Measurements from ENCODE around the gene MARCHF4.

MARCHF4 gene

GRCh38 chr2:216373896-216374295 lies 1.6 kb upstream of the MARCHF4 start:
- CTCF ChIA-PET = interaction anchor here (0.6 to 1.1 kb wide), 3 partner anchors 97 to 288 kb away, joined by 3 to 5 read pairs (median 3); no protein-coding TSS in a partner anchor

GRCh38 chr2:216372761-216373291 lies 543 bp upstream of the MARCHF4 start:
- no peak overlapping the region for H3K4me3 ChIP-seq (ENCODE audit: low read depth, low read length)
- no peaks in the 10 kb centered on the region for H3K9me3 ChIP-seq (ENCODE audit: control insufficient read depth, insufficient read depth, low read depth, low read length)
- no peak overlapping the region for H3K27ac ChIP-seq (ENCODE audit: extremely low read depth, low read depth, low read length)
- CTCF ChIA-PET = interaction anchor here (0.6 to 1.3 kb wide), 3 partner anchors 9 to 193 kb away, joined by 3 to 5 read pairs (median 4); no protein-coding TSS in a partner anchor
- TF ChIP-seq ZIC2 (tag by site-specific recombination; IDR thresholded peaks at IDR 0.05) (no peak), KLF9 (tag by site-specific recombination; IDR thresholded peaks at IDR 0.05; ENCODE audit: low read depth) (no peak), ZNF335 (tag by site-specific recombination; conservative IDR thresholded peaks at IDR 0.05) (no peak), ZNF426 (tag by site-specific recombination; IDR thresholded peaks at IDR 0.05) (no peak), ZNF114 (tag by site-specific recombination; IDR thresholded peaks at IDR 0.05) (no peak), ZBTB6 (tag by site-specific recombination; IDR thresholded peaks at IDR 0.05) (no peak), ZBTB20 (tag by site-specific recombination; IDR thresholded peaks at IDR 0.05) (no peak), ZNF660 (tag by site-specific recombination; IDR thresholded peaks at IDR 0.05) (no peak), RBAK (tag by site-specific recombination; IDR thresholded peaks at IDR 0.05) (no peak), SP7 (tag by site-specific recombination; IDR thresholded peaks at IDR 0.05) (no peak), ZNF292 (tag by site-specific recombination; IDR thresholded peaks at IDR 0.05; ENCODE audit: borderline replicate concordance, low read depth) (no peak), PBX3 (CRISPR knock-in tag; IDR thresholded peaks at IDR 0.05) (no peak), ZNF707 (tag by site-specific recombination; IDR thresholded peaks at IDR 0.05) (no peak), ZNF529 (tag by site-specific recombination; IDR thresholded peaks at IDR 0.05; ENCODE audit: insufficient replicate concordance) (no peak), ZNF747 (tag by site-specific recombination; IDR thresholded peaks at IDR 0.05) (no peak), KLF17 (tag by site-specific recombination; IDR thresholded peaks at IDR 0.05) (no peak)
- POLR2A ChIA-PET = interaction anchor here (1.1 to 1.2 kb wide), 2 partner anchors 10 to 43 kb away, joined by 3 to 5 read pairs; no protein-coding TSS in a partner anchor
- no peaks in the 10 kb centered on the region; the same call in 1 of the 2 replicates for H3K4me1 ChIP-seq (ENCODE audit: control insufficient read depth, insufficient read depth, low read length)
- H3K36me3 ChIP-seq (ENCODE audit: control insufficient read depth in 2 of 2, insufficient read depth in 1 of 2, low read length in 2 of 2) = no peaks in the 10 kb centered on the region

More at GRCh38 chr2:216373896-216374295, 1.6 kb upstream of the MARCHF4 start:
- no peaks in the 10 kb centered on the region for H3K9me3 ChIP-seq (ENCODE audit: control insufficient read depth, insufficient read depth, low read depth, low read length)
- H3K4me1 ChIP-seq (ENCODE audit: control insufficient read depth, insufficient read depth, low read length) = no peaks in the 10 kb centered on the region; the same call in 1 of the 2 replicates
- H3K4me3 ChIP-seq (ENCODE audit: low read depth, low read length) = no peak overlapping the region
- no peak overlapping the region for H3K27ac ChIP-seq (ENCODE audit: extremely low read depth, low read depth, low read length)
- no peak for TF ChIP-seq GLIS2 (tag by site-specific recombination; IDR thresholded peaks at IDR 0.05)
- H3K36me3 ChIP-seq (ENCODE audit: control insufficient read depth in 2 of 2, insufficient read depth in 1 of 2, low read length in 2 of 2) = no peaks in the 10 kb centered on the region
- POLR2A ChIA-PET = no interaction called here

- ChIA-PET CTCF (interaction anchor here (0.7 kb wide), 1 partner anchor 156 kb away, joined by 5 read pairs; no protein-coding TSS in a partner anchor), POLR2A (interaction anchor here (0.7 kb wide), 2 partner anchors 44 to 47 kb away, joined by 3 to 5 read pairs; no protein-coding TSS in a partner anchor)
- Histone ChIP-seq H3K4me1 (ENCODE audit: control insufficient read depth, insufficient read depth, low read length) (no peaks in the 10 kb centered on the region; the same call in 1 of the 2 replicates), H3K36me3 (ENCODE audit: control insufficient read depth in 2 of 2, insufficient read depth in 1 of 2, low read length in 2 of 2) (no peaks in the 10 kb centered on the region), H3K27ac (ENCODE audit: extremely low read depth, low read depth, low read length) (no peak overlapping the region), H3K9me3 (ENCODE audit: control insufficient read depth, insufficient read depth, low read depth, low read length) (no peaks in the 10 kb centered on the region), H3K4me3 (ENCODE audit: low read depth, low read length) (peak overlapping the region; percentile 33)
- TF ChIP-seq PRDM1 (tag by site-specific recombination; IDR thresholded peaks at IDR 0.05) (peak; percentile 40; the same call in 1 of the 2 replicates), SP2 (tag by site-specific recombination; IDR thresholded peaks at IDR 0.05) (no peak), ZNF366 (tag by site-specific recombination; conservative IDR thresholded peaks at IDR 0.05) (0 out of 2 replicates have a peak, but pooled peaks have one; percentile 13), ZNF335 (tag by site-specific recombination; conservative IDR thresholded peaks at IDR 0.05) (0 out of 2 replicates have a peak, but pooled peaks have one; percentile 15), ZNF513 (tag by site-specific recombination; IDR thresholded peaks at IDR 0.05) (peak; percentile 35; the same call in 1 of the 2 replicates), ZNF701 (tag by site-specific recombination; IDR thresholded peaks at IDR 0.05) (no peak), ZFHX2 (tag by site-specific recombination; conservative IDR thresholded peaks at IDR 0.05) (peak; percentile 68), OSR2 (tag by site-specific recombination; IDR thresholded peaks at IDR 0.05) (no peak)
These were observed 1.1 kb downstream of the MARCHF4 start for GRCh38 chr2:216370961-216371712.
